Esophagus squamous epithelium (tissue), 4 donors: ENCODE measurements around the gene KANSL1.

Experiments
- POLR2A ChIP-seq, 4 donors: fragments of 450-650 bp; IDR thresholded peaks; one replicate each; pipeline ENCODE4 v1.6.1; 2017; ENCODE audit warnings: antibody characterized with exemption in 4 of 4, mild to moderate bottlenecking in 4 of 4, moderate library complexity in 3 of 4
- TF ChIP-seq, protein P1 (sequence below), 6 experiments: fragments of 450-650 bp in 4 of 6; fragments of 200-600 bp in 2 of 6; sonication (generic) in 2 of 6; IDR thresholded peaks; one replicate each; pipeline ENCODE4 v1.5.1; 2016 to 2019; ENCODE audit warnings: antibody characterized with exemption in 6 of 6, mild to moderate bottlenecking in 4 of 6, moderate library complexity in 4 of 6

GRCh38 chr17:46128453-46128852, 64.8 kb downstream of the KANSL1 start:
- TF ChIP-seq, protein P1, sequence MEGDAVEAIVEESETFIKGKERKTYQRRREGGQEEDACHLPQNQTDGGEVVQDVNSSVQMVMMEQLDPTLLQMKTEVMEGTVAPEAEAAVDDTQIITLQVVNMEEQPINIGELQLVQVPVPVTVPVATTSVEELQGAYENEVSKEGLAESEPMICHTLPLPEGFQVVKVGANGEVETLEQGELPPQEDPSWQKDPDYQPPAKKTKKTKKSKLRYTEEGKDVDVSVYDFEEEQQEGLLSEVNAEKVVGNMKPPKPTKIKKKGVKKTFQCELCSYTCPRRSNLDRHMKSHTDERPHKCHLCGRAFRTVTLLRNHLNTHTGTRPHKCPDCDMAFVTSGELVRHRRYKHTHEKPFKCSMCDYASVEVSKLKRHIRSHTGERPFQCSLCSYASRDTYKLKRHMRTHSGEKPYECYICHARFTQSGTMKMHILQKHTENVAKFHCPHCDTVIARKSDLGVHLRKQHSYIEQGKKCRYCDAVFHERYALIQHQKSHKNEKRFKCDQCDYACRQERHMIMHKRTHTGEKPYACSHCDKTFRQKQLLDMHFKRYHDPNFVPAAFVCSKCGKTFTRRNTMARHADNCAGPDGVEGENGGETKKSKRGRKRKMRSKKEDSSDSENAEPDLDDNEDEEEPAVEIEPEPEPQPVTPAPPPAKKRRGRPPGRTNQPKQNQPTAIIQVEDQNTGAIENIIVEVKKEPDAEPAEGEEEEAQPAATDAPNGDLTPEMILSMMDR (IDR thresholded peaks at IDR 0.05), result no peak
- no peak for TF ChIP-seq POLR2A (IDR thresholded peaks at IDR 0.05)
